Skeletal muscle tissue (tissue), 4 donors: ENCODE results near the gene CD34. TPM values are rescaled to one million over a fixed set of nuclear protein-coding genes. Genes with fewer than 3 reads are reported as not detected.

Experiments
- H3K27ac ChIP-seq: one replicate; pipeline ENCODE4 v1.7.0; 2013; ENCODE audit warnings: mild to moderate bottlenecking, low read depth, low read length, inconsistent platforms
- H3K27me3 ChIP-seq, 3 donors: one replicate each; pipeline ENCODE4 v1.7.0; 2013; ENCODE audit warnings: low read length in 3 of 3; ENCODE audit not compliant: control insufficient read depth in 3 of 3, insufficient read depth in 3 of 3
- H3K36me3 ChIP-seq, 3 donors: one replicate each; pipeline ENCODE4 v1.7.0; 2013; ENCODE audit warnings: low read length in 3 of 3; ENCODE audit not compliant: control insufficient read depth in 3 of 3, insufficient read depth in 3 of 3
- H3K4me1 ChIP-seq, 3 donors: one replicate each; pipeline ENCODE4 v1.7.0; 2013; ENCODE audit warnings: low read length in 3 of 3, mild to moderate bottlenecking in 3 of 3; ENCODE audit not compliant: control insufficient read depth in 3 of 3, insufficient read depth in 3 of 3
- H3K4me3 ChIP-seq, 3 donors: one replicate each; pipeline ENCODE4 v1.7.0; 2013; ENCODE audit warnings: low read length in 3 of 3
- H3K9ac ChIP-seq, 3 donors: one replicate each; pipeline ENCODE4 v1.7.0; 2013; ENCODE audit warnings: low read length in 3 of 3, mild to moderate bottlenecking in 3 of 3, moderate library complexity in 2 of 3, low read depth in 1 of 3
- H3K9me3 ChIP-seq, 3 donors: one replicate each; pipeline ENCODE4 v1.7.0; 2013; ENCODE audit warnings: low read length in 3 of 3; ENCODE audit not compliant: control insufficient read depth in 3 of 3
- total RNA-seq: library from RNA; depleted of rRNA; stranded (reverse); fragments of >200 nt; gene quantifications from one replicate; pipeline ENCODE4 v1.2.3, GENCODE V29; 2014
- donor health status: Osteomylitis.

CD34 gene
- total RNA-seq, 1 donor from 2014 or later, result 20.9 TPM

GRCh38 chr1:207890136-207890738 lies 20.7 kb downstream of the CD34 start:
- Histone ChIP-seq H3K9ac (peak overlapping the region in 2 of 3 donors; percentile 2 to 52), H3K4me3 (peak overlapping the region in 1 of 3 donors; percentile 19), H3K27ac (peak overlapping the region; percentile 78), H3K9me3 (no peaks in the 10 kb centered on the region), H3K4me1 (peaks cover 56 to 79% (median 59%) of the 10 kb centered on the region in 3 donors), H3K36me3 (peaks cover 0 to 11% (median 0%) of the 10 kb centered on the region in 3 donors), H3K27me3 (no peaks in the 10 kb centered on the region)

DNA sequence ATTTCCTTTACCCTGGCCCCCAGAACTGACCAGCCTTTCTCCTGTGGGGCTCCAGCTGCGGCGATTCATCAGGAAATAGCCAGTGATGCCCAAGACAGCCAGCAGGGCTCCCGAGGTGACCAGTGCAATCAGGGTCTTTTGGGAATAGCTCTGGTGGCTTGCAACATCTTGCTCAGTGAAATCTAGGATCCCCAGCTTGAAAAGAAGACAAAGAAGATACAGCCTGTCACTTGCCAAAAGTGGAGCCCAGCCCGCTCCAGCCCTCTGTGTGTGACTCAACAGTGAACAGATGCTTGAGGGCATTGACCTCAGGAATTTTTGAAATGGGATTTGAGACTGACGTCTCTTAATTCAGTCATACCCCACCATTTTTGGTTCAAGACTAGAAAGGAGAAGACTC lies 22.3 kb downstream of the CD34 start:
- H3K36me3 ChIP-seq, result peaks cover 0 to 4% (median 0%) of the 10 kb centered on the region in 3 donors
- H3K27ac ChIP-seq, result peak overlapping the region; percentile 78
- peak overlapping the region in 1 of 3 donors; percentile 36 for H3K9ac ChIP-seq
- no peak overlapping the region for H3K4me3 ChIP-seq
- H3K27me3 ChIP-seq, result no peaks in the 10 kb centered on the region
- no peaks in the 10 kb centered on the region for H3K9me3 ChIP-seq
- peaks cover 71 to 86% (median 71%) of the 10 kb centered on the region in 3 donors for H3K4me1 ChIP-seq

- H3K27ac ChIP-seq, result peak overlapping the region; percentile 78
Measured at GRCh38 chr1:207887542-207888201, 23.3 kb downstream of the CD34 start.

DNA sequence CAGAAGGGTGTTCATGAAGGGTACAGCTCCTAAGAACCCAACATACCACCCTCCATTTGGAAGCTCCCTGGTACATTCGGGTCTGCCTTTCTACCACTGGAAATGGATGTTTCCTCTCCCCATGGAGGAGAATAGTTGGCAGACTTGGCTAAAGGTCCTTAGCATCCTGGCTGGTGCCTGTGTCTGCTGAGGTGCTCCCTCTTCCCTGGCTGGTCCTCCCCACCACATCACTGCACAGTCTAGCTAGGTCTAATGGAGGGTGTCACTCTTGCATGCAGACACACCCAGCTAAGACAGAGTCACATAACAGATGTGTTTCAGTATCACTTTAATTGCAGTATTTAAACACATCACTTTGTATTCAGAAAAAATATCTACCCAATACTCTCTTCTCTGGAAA lies 24.7 kb downstream of the CD34 start:
- H3K4me1 ChIP-seq, result peaks cover 62 to 69% (median 63%) of the 10 kb centered on the region in 3 donors
- H3K9ac ChIP-seq, result no peak overlapping the region
- no peaks in the 10 kb centered on the region for H3K9me3 ChIP-seq
- H3K36me3 ChIP-seq, result peaks cover 0 to 4% (median 0%) of the 10 kb centered on the region in 3 donors
- H3K4me3 ChIP-seq, result no peak overlapping the region
- H3K27me3 ChIP-seq, result no peaks in the 10 kb centered on the region
- no peak overlapping the region for H3K27ac ChIP-seq

More at GRCh38 chr1:207887542-207888201, 23.3 kb downstream of the CD34 start:
- Histone ChIP-seq H3K4me3 (no peak overlapping the region), H3K36me3 (peaks cover 0 to 4% (median 0%) of the 10 kb centered on the region in 3 donors), H3K4me1 (peaks cover 71 to 81% (median 74%) of the 10 kb centered on the region in 3 donors), H3K9me3 (no peaks in the 10 kb centered on the region), H3K27me3 (no peaks in the 10 kb centered on the region), H3K9ac (no peak overlapping the region)

DNA sequence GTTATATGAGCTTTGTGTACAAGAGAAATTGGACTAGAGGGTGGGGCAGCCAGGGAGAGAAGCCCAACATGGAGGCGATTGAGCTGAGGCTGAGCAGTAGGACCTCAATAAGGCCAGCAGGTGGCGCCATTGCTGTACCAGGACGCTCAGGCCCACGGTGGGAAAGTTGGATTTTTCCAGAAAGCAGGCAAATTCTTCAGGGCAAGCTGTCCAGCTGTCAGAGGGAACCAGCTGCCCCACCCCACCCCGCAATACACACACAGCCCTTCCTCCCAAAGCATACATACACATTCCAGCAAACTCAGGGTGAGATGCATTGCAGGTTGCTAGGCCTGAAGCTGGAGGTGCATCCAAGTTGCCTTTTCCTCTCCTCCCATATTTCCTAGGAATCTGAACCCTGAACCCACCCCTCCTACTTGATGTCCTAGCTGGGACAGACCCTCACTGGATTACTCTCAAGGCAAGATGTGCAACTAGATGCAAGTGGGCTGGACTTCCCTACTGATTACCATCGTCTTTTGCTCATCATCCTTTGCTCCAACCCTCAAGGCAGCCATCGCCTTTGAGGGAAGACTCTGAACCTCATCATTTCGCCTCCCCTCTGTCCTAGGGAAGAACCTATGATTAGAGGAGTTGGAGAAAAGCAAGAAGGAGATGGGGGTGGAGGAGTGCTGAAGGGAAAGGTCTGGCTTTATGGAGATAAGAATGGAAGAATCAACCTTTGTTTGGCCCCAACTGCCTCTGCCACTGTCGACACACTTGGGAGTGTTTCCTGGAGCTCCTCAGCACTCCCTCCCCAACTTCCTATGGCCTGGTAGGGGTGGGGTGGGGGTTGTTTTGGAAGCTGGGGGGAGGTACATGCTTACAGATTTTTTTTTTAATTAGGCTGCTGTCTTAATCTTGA lies 25.5 kb downstream of the CD34 start:
- peak overlapping the region in 2 of 3 donors; percentile 3 to 33 for H3K9ac ChIP-seq
- H3K4me1 ChIP-seq, result peaks cover 54 to 60% (median 55%) of the 10 kb centered on the region in 3 donors
- H3K4me3 ChIP-seq, result peak overlapping the region in 1 of 3 donors; percentile 22
- H3K36me3 ChIP-seq, result peaks cover 0 to 4% (median 0%) of the 10 kb centered on the region in 3 donors
- H3K9me3 ChIP-seq, result no peaks in the 10 kb centered on the region
- peak overlapping the region; percentile 15 for H3K27ac ChIP-seq
- H3K27me3 ChIP-seq, result no peaks in the 10 kb centered on the region

GRCh38 chr1:207884266-207885029 lies 26.5 kb downstream of the CD34 start:
- peak overlapping the region in 1 of 3 donors; percentile 5 for H3K9ac ChIP-seq
- H3K4me3 ChIP-seq, result no peak overlapping the region
- no peaks in the 10 kb centered on the region for H3K27me3 ChIP-seq
- H3K27ac ChIP-seq, result no peak overlapping the region
- H3K36me3 ChIP-seq, result peaks cover 0 to 4% (median 0%) of the 10 kb centered on the region in 3 donors
- H3K9me3 ChIP-seq, result no peaks in the 10 kb centered on the region
- peaks cover 45 to 51% (median 48%) of the 10 kb centered on the region in 3 donors for H3K4me1 ChIP-seq

GRCh38 chr1:207883660-207884250 lies 27.2 kb downstream of the CD34 start:
- no peaks in the 10 kb centered on the region for H3K9me3 ChIP-seq
- H3K9ac ChIP-seq, result peak overlapping the region in 1 of 3 donors; percentile 5
- no peak overlapping the region for H3K4me3 ChIP-seq
- peak overlapping the region; percentile 9 for H3K27ac ChIP-seq
- H3K4me1 ChIP-seq, result peaks cover 38 to 44% (median 41%) of the 10 kb centered on the region in 3 donors
- no peaks in the 10 kb centered on the region for H3K27me3 ChIP-seq
- H3K36me3 ChIP-seq, result peaks cover 0 to 8% (median 0%) of the 10 kb centered on the region in 3 donors

- Histone ChIP-seq H3K36me3 (peaks cover 0 to 6% (median 0%) of the 10 kb centered on the region in 3 donors), H3K4me1 (peaks cover 33 to 38% (median 35%) of the 10 kb centered on the region in 3 donors), H3K4me3 (no peak overlapping the region)
Measured at GRCh38 chr1:207883104-207883651, 27.7 kb downstream of the CD34 start.

More at GRCh38 chr1:207883104-207883651, 27.7 kb downstream of the CD34 start:
- H3K9me3 ChIP-seq, result no peaks in the 10 kb centered on the region
- no peak overlapping the region for H3K9ac ChIP-seq
- no peaks in the 10 kb centered on the region for H3K27me3 ChIP-seq
- H3K27ac ChIP-seq, result peak overlapping the region; percentile 9
